ENCODE data around the gene MAPK7.
"Not testable (repeated sequence)": the region's sequence is repeated elsewhere in the genome, so short reads cannot be mapped to it uniquely, and the experiment has no call there.

The MAPK7 gene

GRCh38 chr17:19347323-19348080 lies 30.8 kb upstream of the MAPK7 start:
- no peak for DNase-seq (ENCODE audit: low read depth)
- H3K4me3 ChIP-seq (replicated peaks; ENCODE audit: low read depth, low read length): no peak overlapping the region
- TF ChIP-seq, protein P1, sequence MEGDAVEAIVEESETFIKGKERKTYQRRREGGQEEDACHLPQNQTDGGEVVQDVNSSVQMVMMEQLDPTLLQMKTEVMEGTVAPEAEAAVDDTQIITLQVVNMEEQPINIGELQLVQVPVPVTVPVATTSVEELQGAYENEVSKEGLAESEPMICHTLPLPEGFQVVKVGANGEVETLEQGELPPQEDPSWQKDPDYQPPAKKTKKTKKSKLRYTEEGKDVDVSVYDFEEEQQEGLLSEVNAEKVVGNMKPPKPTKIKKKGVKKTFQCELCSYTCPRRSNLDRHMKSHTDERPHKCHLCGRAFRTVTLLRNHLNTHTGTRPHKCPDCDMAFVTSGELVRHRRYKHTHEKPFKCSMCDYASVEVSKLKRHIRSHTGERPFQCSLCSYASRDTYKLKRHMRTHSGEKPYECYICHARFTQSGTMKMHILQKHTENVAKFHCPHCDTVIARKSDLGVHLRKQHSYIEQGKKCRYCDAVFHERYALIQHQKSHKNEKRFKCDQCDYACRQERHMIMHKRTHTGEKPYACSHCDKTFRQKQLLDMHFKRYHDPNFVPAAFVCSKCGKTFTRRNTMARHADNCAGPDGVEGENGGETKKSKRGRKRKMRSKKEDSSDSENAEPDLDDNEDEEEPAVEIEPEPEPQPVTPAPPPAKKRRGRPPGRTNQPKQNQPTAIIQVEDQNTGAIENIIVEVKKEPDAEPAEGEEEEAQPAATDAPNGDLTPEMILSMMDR (IDR thresholded peaks at IDR 0.05; ENCODE audit: low read length, missing control alignments): no peak

- H3K4me3 ChIP-seq (replicated peaks; ENCODE audit: low read depth, low read length): no peak overlapping the region
- TF ChIP-seq, protein P1 (IDR thresholded peaks at IDR 0.05; ENCODE audit: low read length, missing control alignments): no peak
- no peak for DNase-seq (ENCODE audit: low read depth)
Observed at GRCh38 chr17:19348081-19348650, 30.1 kb upstream of the MAPK7 start.

DNA sequence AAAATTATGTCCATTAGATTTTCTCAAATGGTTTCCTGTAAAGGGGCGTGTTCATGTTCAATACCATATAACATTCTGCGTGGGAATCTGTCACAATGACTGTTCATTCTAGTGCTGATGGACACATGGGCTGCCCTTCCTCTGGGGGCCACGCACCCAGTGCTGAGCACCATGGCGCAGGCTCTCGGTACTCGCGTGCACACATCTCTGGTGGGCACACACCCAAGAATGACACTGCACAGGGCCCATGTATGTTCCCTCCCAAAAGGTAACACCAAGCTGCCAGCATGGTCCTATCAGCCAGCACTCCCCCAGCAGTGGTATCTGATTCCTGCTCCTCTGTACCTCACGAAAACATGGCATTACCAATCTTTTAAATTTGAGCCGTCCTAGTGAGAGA lies 29.5 kb upstream of the MAPK7 start:
- TF ChIP-seq, protein P1 (IDR thresholded peaks at IDR 0.05; ENCODE audit: low read length, missing control alignments): no peak
- no peak for DNase-seq (ENCODE audit: low read depth)
- H3K4me3 ChIP-seq (replicated peaks; ENCODE audit: low read depth, low read length): no peak overlapping the region

DNA sequence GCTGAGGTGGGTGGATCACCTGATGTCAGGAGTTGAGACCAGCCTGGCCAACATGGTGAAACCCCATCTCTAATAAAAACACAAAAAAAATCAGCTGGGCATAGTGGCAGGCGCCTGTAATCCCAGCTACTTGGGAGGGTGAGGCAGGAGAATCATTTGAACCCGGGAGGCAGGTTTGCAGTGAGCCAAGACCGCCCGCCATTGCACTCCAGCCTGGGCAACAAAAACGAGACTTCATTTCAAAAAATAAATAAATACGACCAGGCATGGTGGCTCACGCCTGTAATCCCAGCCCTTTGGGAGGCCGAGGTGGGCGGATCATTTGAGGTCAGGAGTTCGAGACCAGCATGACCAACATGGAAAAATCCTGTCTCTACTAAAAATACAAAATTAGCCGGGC lies 24.9 kb upstream of the MAPK7 start:
- DNase-seq (ENCODE audit: low read depth); H3K4me3 ChIP-seq (replicated peaks; ENCODE audit: low read depth, low read length): not testable (repeated sequence)

DNA sequence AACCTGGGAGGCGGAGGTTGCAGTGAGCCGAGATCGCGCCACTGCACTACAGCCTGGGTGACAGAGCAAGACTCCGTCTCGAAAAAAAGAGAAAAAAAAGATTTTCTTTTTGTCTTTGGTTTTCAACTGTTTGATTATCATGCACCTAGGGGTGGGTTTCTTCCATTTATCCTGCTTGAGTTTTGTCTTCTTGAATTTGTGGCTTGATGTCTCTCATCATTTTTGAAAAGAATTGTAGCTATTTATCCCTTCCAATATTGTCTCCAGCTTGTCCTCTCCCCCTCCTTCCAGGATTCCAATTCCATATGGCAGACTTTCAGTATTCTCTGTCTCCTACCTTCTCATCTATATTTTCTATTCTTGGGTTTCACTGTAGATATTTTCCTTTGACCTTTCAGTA lies 23.6 kb upstream of the MAPK7 start:
- H3K4me3 ChIP-seq (replicated peaks; ENCODE audit: low read depth, low read length): no peak overlapping the region
- DNase-seq (ENCODE audit: low read depth): no peak
- TF ChIP-seq, protein P1 (IDR thresholded peaks at IDR 0.05; ENCODE audit: low read length, missing control alignments): no peak

GRCh38 chr17:19357351-19357750 lies 20.9 kb upstream of the MAPK7 start:
- TF ChIP-seq, protein P1 (IDR thresholded peaks at IDR 0.05; ENCODE audit: low read length, missing control alignments): no peak
- DNase-seq (ENCODE audit: low read depth): no peak
- H3K4me3 ChIP-seq (replicated peaks; ENCODE audit: low read depth, low read length): no peak overlapping the region

GRCh38 chr17:19357761-19358160 lies 20.5 kb upstream of the MAPK7 start:
- DNase-seq (ENCODE audit: low read depth): no peak
- no peak overlapping the region for H3K4me3 ChIP-seq (replicated peaks; ENCODE audit: low read depth, low read length)
- TF ChIP-seq, protein P1 (IDR thresholded peaks at IDR 0.05; ENCODE audit: low read length, missing control alignments): no peak
